ENCODE data around the gene ACCSL.
A peak's percentile ranks its signal among the peaks of the same experiment; 100 is the strongest.

The ACCSL gene

GRCh38 chr11:44083906-44084305 is 36.1 kb downstream of the ACCSL start:
- Mint-ChIP-seq H3K27ac (no peak overlapping the region), H3K4me1 (no peaks in the 10 kb centered on the region), H3K27me3 (ENCODE audit: low read depth) (no peaks in the 10 kb centered on the region), H3K36me3 (ENCODE audit: low read depth) (peaks cover 17% of the 10 kb centered on the region), H3K4me3 (no peak overlapping the region), H3K9me3 (peaks cover 8% of the 10 kb centered on the region)
- no peak for TF ChIP-seq CTCF (IDR thresholded peaks at IDR 0.05; ENCODE audit: unreplicated experiment in 3 of 3)

- H3K9me3 Mint-ChIP-seq = peaks cover 8% of the 10 kb centered on the region
- no peaks in the 10 kb centered on the region for H3K4me1 Mint-ChIP-seq
- H3K27ac Mint-ChIP-seq = no peak overlapping the region
- TF ChIP-seq CTCF (IDR thresholded peaks at IDR 0.05; ENCODE audit: unreplicated experiment in 3 of 3) = no peak
- H3K27me3 Mint-ChIP-seq (ENCODE audit: low read depth) = no peaks in the 10 kb centered on the region
- no peak overlapping the region for H3K4me3 Mint-ChIP-seq
- peaks cover 24% of the 10 kb centered on the region for H3K36me3 Mint-ChIP-seq (ENCODE audit: low read depth)
Measured at GRCh38 chr11:44085330-44085729, 37.5 kb downstream of the ACCSL start.

GRCh38 chr11:44088377-44088776 is 40.6 kb downstream of the ACCSL start:
- Mint-ChIP-seq H3K9me3 (peaks cover 11% of the 10 kb centered on the region), H3K4me1 (no peaks in the 10 kb centered on the region), H3K36me3 (ENCODE audit: low read depth) (peaks cover 24% of the 10 kb centered on the region), H3K4me3 (no peak overlapping the region), H3K27ac (no peak overlapping the region), H3K27me3 (ENCODE audit: low read depth) (no peaks in the 10 kb centered on the region)
- TF ChIP-seq CTCF (IDR thresholded peaks at IDR 0.05; ENCODE audit: unreplicated experiment in 3 of 3) = no peak

- H3K9me3 Mint-ChIP-seq = peaks cover 11% of the 10 kb centered on the region
- H3K4me1 Mint-ChIP-seq = no peaks in the 10 kb centered on the region
- peaks cover 22% of the 10 kb centered on the region for H3K36me3 Mint-ChIP-seq (ENCODE audit: low read depth)
- no peaks in the 10 kb centered on the region for H3K27me3 Mint-ChIP-seq (ENCODE audit: low read depth)
- H3K4me3 Mint-ChIP-seq = no peak overlapping the region
- TF ChIP-seq CTCF (IDR thresholded peaks at IDR 0.05; ENCODE audit: unreplicated experiment in 3 of 3) = no peak
- H3K27ac Mint-ChIP-seq = no peak overlapping the region
Measured at GRCh38 chr11:44088871-44089270, 41.1 kb downstream of the ACCSL start.

- no peak for TF ChIP-seq CTCF (IDR thresholded peaks at IDR 0.05; ENCODE audit: unreplicated experiment in 3 of 3)
- no peak overlapping the region for H3K4me3 Mint-ChIP-seq
- peaks cover 16% of the 10 kb centered on the region for H3K36me3 Mint-ChIP-seq (ENCODE audit: low read depth)
- H3K27ac Mint-ChIP-seq = no peak overlapping the region
- peaks cover 11% of the 10 kb centered on the region for H3K4me1 Mint-ChIP-seq
- H3K9me3 Mint-ChIP-seq = peaks cover 5% of the 10 kb centered on the region
- peaks cover 5% of the 10 kb centered on the region for H3K27me3 Mint-ChIP-seq (ENCODE audit: low read depth)
Measured at GRCh38 chr11:44090539-44090938, 42.8 kb downstream of the ACCSL start.

GRCh38 chr11:44094260-44094868 is 46.6 kb downstream of the ACCSL start:
- H3K27ac Mint-ChIP-seq = no peak overlapping the region
- peaks cover 9% of the 10 kb centered on the region for H3K36me3 Mint-ChIP-seq (ENCODE audit: low read depth)
- H3K4me3 Mint-ChIP-seq = peak overlapping the region; percentile 73 to 88 (median 87)
- peaks cover 23% of the 10 kb centered on the region for H3K4me1 Mint-ChIP-seq
- peaks cover 5% of the 10 kb centered on the region for H3K27me3 Mint-ChIP-seq (ENCODE audit: low read depth)
- H3K9me3 Mint-ChIP-seq = peaks cover 3% of the 10 kb centered on the region
- TF ChIP-seq CTCF (IDR thresholded peaks at IDR 0.05; ENCODE audit: unreplicated experiment in 3 of 3) = peak; percentile 70 to 84 (median 80)
